MM.1S (cell line): ENCODE measurements around the gene PDE4DIP.
"Not testable (repeated sequence)": the region's sequence is repeated elsewhere in the genome, so short reads cannot be mapped to it uniquely, and the experiment has no call there.

ENCODE experiments used
- DNase-seq: peaks from one replicate; pipeline ENCODE4 v3.0.0-alpha.2; 2015
- H2AFZ ChIP-seq: fragments of 300-600 bp; sonication (generic); 2 replicates; pipeline ENCODE4 v1.6.0; 2016; ENCODE audit warnings: antibody characterized with exemption, low read length
- H3F3A ChIP-seq: fragments of 300-600 bp; sonication (generic); 2 replicates; pipeline ENCODE4 v1.6.1; 2016; ENCODE audit warnings: mild to moderate bottlenecking, antibody characterized with exemption, low read length, moderate library complexity, mixed read lengths; ENCODE audit not compliant: insufficient read depth
- H3K27ac ChIP-seq: fragments of 300-600 bp; sonication (generic); 2 replicates; pipeline ENCODE4 v1.5.1; 2016; ENCODE audit warnings: mild to moderate bottlenecking, low read length
- H3K27me3 ChIP-seq: fragments of 300-600 bp; sonication (generic); replicated peaks from 2 replicates; pipeline ENCODE4 v1.6.0; 2016; ENCODE audit warnings: low read length; ENCODE audit not compliant: insufficient read depth
- H3K36me3 ChIP-seq: fragments of 300-600 bp; sonication (generic); replicated peaks from 2 replicates; pipeline ENCODE4 v1.6.1; 2016; ENCODE audit warnings: mild to moderate bottlenecking, low read length, mixed read lengths; ENCODE audit not compliant: insufficient read depth
- H3K4me1 ChIP-seq: fragments of 300-600 bp; sonication (generic); 2 replicates; pipeline ENCODE4 v1.6.1; 2016; ENCODE audit warnings: low read length, mixed read lengths
- H3K4me2 ChIP-seq: fragments of 300-600 bp; sonication (generic); 2 replicates; pipeline ENCODE4 v1.6.0; 2016; ENCODE audit warnings: low read depth, low read length
- H3K4me3 ChIP-seq: fragments of 300-600 bp; sonication (generic); 2 replicates; pipeline ENCODE4 v1.5.1; 2016; ENCODE audit warnings: low read length, mixed read lengths
- H3K79me2 ChIP-seq: fragments of 300-600 bp; sonication (generic); 2 replicates; pipeline ENCODE4 v1.6.1; 2016; ENCODE audit warnings: mixed run types, low read length, mixed read lengths
- H3K9ac ChIP-seq: fragments of 300-600 bp; sonication (generic); 2 replicates; pipeline ENCODE4 v1.6.1; 2016; ENCODE audit warnings: low read length, mixed read lengths
- H3K9me2 ChIP-seq: fragments of 300-600 bp; sonication (generic); replicated peaks from 2 replicates; pipeline ENCODE4 v1.6.1; 2016; ENCODE audit warnings: mild to moderate bottlenecking, low read length, mixed read lengths; ENCODE audit not compliant: insufficient read depth
- H3K9me3 ChIP-seq: fragments of 300-600 bp; sonication (generic); replicated peaks from 2 replicates; pipeline ENCODE4 v1.6.1; 2016; ENCODE audit warnings: mild to moderate bottlenecking, low read length, mixed read lengths; ENCODE audit not compliant: insufficient read depth
- H4K20me1 ChIP-seq: fragments of 300-600 bp; sonication (generic); 2 replicates; pipeline ENCODE4 v1.6.1; 2016; ENCODE audit warnings: mild to moderate bottlenecking, low read length, moderate library complexity, mixed read lengths; ENCODE audit not compliant: insufficient read depth

Gene PDE4DIP

DNA sequence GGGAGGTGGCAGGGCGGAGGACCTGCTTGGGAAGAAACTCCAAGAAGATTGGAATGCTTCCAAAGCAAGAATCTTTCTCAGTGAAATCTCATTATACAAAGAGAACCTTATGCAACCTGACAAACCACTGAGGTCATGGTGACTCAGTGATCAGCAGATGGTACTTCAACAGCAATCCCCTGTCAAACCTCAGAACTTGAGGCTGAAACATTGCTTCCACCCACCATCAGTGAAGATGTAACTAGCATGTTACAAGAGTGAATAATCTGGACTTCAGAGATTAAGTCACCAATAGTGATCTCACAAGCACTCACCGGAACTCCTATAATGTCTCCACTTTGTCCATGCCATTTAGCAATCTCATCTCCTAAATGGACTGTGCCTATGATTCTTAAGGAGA, 148.1 kb downstream of the PDE4DIP start:
- not testable (repeated sequence) for H3K79me2 ChIP-seq, H3K27ac ChIP-seq, DNase-seq, H4K20me1 ChIP-seq, H3K4me3 ChIP-seq, H3K36me3 ChIP-seq, H3K4me1 ChIP-seq, H3K9me2 ChIP-seq, H2AFZ ChIP-seq, H3K9ac ChIP-seq, H3K4me2 ChIP-seq, H3K9me3 ChIP-seq, H3F3A ChIP-seq, H3K27me3 ChIP-seq

- H3K27ac ChIP-seq, H3K27me3 ChIP-seq, H3F3A ChIP-seq, H3K36me3 ChIP-seq, H3K9ac ChIP-seq, H3K79me2 ChIP-seq, H3K9me2 ChIP-seq, H4K20me1 ChIP-seq, H3K9me3 ChIP-seq, H2AFZ ChIP-seq, H3K4me1 ChIP-seq, H3K4me3 ChIP-seq, H3K4me2 ChIP-seq, DNase-seq: not testable (repeated sequence)
Measured at GRCh38 chr1:148996449-148997224, 152.4 kb downstream of the PDE4DIP start.

GRCh38 chr1:148997405-148997804, 153.2 kb downstream of the PDE4DIP start:
- not testable (repeated sequence) for H3F3A ChIP-seq, H3K4me3 ChIP-seq, H3K36me3 ChIP-seq, H3K9ac ChIP-seq, H3K79me2 ChIP-seq, H4K20me1 ChIP-seq, H3K9me3 ChIP-seq, H3K4me1 ChIP-seq, H3K27ac ChIP-seq, H3K4me2 ChIP-seq, H2AFZ ChIP-seq, H3K27me3 ChIP-seq, H3K9me2 ChIP-seq, DNase-seq

- not testable (repeated sequence) for H2AFZ ChIP-seq, H3K4me3 ChIP-seq, H3K4me1 ChIP-seq, H3K27ac ChIP-seq, H3F3A ChIP-seq, H4K20me1 ChIP-seq, DNase-seq, H3K9me2 ChIP-seq, H3K9ac ChIP-seq, H3K27me3 ChIP-seq, H3K9me3 ChIP-seq, H3K4me2 ChIP-seq, H3K36me3 ChIP-seq, H3K79me2 ChIP-seq
Measured at GRCh38 chr1:149002664-149003063, 158.4 kb downstream of the PDE4DIP start.

GRCh38 chr1:149008326-149008725, 164.1 kb downstream of the PDE4DIP start:
- H3K9me3 ChIP-seq, H3F3A ChIP-seq, H3K4me1 ChIP-seq, DNase-seq, H2AFZ ChIP-seq, H3K9ac ChIP-seq, H3K27ac ChIP-seq, H3K79me2 ChIP-seq, H3K4me2 ChIP-seq, H3K27me3 ChIP-seq, H4K20me1 ChIP-seq, H3K4me3 ChIP-seq, H3K9me2 ChIP-seq, H3K36me3 ChIP-seq: not testable (repeated sequence)

DNA sequence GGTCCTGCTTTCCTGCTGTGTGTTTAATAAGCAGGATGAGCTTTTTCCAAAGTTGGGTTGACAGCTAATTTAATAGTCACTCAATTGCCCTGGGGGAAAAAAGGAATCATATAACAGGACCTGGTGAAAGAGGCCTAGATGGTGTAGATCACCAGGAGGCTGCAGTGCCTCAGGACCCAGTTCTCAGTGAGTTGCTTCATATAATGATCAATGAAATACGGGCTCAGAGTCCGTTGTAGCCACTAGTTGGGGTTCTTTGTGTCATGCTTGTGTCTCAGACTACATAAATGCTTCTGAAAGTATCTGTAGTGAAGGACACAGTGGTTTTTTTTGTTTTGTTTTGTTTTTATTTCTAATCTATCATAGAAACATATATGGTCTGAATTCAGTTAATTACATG, 164.5 kb downstream of the PDE4DIP start:
- not testable (repeated sequence) for H3K4me1 ChIP-seq, DNase-seq, H2AFZ ChIP-seq, H3F3A ChIP-seq, H3K4me2 ChIP-seq, H3K27me3 ChIP-seq, H3K27ac ChIP-seq, H4K20me1 ChIP-seq, H3K9ac ChIP-seq, H3K4me3 ChIP-seq, H3K79me2 ChIP-seq, H3K36me3 ChIP-seq, H3K9me3 ChIP-seq, H3K9me2 ChIP-seq

GRCh38 chr1:149009761-149010160, 165.5 kb downstream of the PDE4DIP start:
- H3K9me3 ChIP-seq, H3K4me1 ChIP-seq, H2AFZ ChIP-seq, H3F3A ChIP-seq, H3K79me2 ChIP-seq, H3K27me3 ChIP-seq, H3K9me2 ChIP-seq, H3K27ac ChIP-seq, H3K4me2 ChIP-seq, H3K9ac ChIP-seq, H3K4me3 ChIP-seq, H4K20me1 ChIP-seq, H3K36me3 ChIP-seq, DNase-seq: not testable (repeated sequence)

- H3K4me1 ChIP-seq, H3F3A ChIP-seq, H3K27ac ChIP-seq, H3K4me3 ChIP-seq, H4K20me1 ChIP-seq, H3K4me2 ChIP-seq, H3K9ac ChIP-seq, H3K9me3 ChIP-seq, H3K27me3 ChIP-seq, H2AFZ ChIP-seq, DNase-seq, H3K79me2 ChIP-seq, H3K9me2 ChIP-seq, H3K36me3 ChIP-seq: not testable (repeated sequence)
Measured at GRCh38 chr1:149012599-149012998, 168.4 kb downstream of the PDE4DIP start.
